ENCODE measurements around the gene MACROD2.

Gene MACROD2

DNA sequence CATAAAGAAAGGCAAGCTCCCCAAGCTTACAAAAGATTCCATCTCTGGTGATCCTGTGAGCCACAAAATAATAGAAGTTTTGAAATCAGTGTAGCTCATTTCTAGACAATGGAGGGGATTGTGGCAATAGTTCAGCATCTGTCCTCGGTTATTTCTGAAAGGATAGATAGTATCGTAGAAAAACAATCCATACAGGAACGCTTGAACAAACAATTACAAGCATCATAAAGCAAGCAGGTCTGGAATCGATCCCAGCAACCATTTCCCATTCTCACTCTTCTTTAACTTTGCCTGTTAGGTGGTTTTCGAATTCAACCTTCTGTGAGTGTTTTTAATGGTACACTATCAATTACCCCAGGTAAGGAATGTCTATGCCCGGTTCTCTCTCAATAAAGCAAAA, 1646.8 kb downstream of the MACROD2 start:
- Histone ChIP-seq H3K36me3 (ENCODE audit: low read length) (no peaks in the 10 kb centered on the region), H3K4me2 (ENCODE audit: low read depth, low read length, poor library complexity, severe bottlenecking) (no peak overlapping the region), H3K79me2 (ENCODE audit: insufficient read depth, low read length) (no peaks in the 10 kb centered on the region), H2AFZ (ENCODE audit: low read depth, low read length, severe bottlenecking) (no peak overlapping the region), H3F3A (ENCODE audit: insufficient read depth) (no peaks in the 10 kb centered on the region), H3K9me3 (ENCODE audit: insufficient read depth, low read length) (no peaks in the 10 kb centered on the region), H3K27me3 (ENCODE audit: low read length) (no peaks in the 10 kb centered on the region), H3K9ac (ENCODE audit: low read length) (no peak overlapping the region), H3K4me3 (ENCODE audit: insufficient read depth, low read length, poor library complexity, severe bottlenecking) (no peak overlapping the region), H4K20me1 (ENCODE audit: low read depth, low read length) (no peaks in the 10 kb centered on the region), H3K27ac (ENCODE audit: low read depth, low read length) (no peak overlapping the region), H3K9me2 (replicated peaks; ENCODE audit: insufficient read depth, low read length) (no peaks in the 10 kb centered on the region)
- no peak for TF ChIP-seq EZH2phosphoT487 (conservative IDR thresholded peaks at IDR 0.05; ENCODE audit: low read length)
- TF ChIP-seq, protein P1, sequence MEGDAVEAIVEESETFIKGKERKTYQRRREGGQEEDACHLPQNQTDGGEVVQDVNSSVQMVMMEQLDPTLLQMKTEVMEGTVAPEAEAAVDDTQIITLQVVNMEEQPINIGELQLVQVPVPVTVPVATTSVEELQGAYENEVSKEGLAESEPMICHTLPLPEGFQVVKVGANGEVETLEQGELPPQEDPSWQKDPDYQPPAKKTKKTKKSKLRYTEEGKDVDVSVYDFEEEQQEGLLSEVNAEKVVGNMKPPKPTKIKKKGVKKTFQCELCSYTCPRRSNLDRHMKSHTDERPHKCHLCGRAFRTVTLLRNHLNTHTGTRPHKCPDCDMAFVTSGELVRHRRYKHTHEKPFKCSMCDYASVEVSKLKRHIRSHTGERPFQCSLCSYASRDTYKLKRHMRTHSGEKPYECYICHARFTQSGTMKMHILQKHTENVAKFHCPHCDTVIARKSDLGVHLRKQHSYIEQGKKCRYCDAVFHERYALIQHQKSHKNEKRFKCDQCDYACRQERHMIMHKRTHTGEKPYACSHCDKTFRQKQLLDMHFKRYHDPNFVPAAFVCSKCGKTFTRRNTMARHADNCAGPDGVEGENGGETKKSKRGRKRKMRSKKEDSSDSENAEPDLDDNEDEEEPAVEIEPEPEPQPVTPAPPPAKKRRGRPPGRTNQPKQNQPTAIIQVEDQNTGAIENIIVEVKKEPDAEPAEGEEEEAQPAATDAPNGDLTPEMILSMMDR (IDR thresholded peaks at IDR 0.05; ENCODE audit: insufficient read depth, low read length, poor library complexity, severe bottlenecking), result no peak

DNA sequence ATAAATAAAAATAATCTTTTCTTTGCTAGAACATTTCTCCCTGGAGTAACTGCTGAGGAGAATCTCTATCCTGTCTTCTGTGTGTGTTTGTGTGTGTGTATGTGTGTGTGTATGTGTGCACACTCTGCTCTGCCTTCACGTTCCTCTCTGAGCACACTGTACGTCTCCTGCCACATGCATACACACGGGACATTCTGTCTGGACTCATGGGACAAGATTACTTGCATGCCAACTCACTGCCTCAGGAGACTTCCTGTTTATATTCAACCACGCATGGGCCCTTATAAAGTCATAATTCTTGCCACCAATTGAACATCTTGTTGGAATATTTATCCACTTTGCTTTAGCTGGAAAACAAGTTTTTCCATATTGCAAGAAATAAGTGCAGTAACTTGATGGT, 1647.4 kb downstream of the MACROD2 start:
- no peak overlapping the region for H3K4me2 ChIP-seq (ENCODE audit: low read depth, low read length, poor library complexity, severe bottlenecking)

DNA sequence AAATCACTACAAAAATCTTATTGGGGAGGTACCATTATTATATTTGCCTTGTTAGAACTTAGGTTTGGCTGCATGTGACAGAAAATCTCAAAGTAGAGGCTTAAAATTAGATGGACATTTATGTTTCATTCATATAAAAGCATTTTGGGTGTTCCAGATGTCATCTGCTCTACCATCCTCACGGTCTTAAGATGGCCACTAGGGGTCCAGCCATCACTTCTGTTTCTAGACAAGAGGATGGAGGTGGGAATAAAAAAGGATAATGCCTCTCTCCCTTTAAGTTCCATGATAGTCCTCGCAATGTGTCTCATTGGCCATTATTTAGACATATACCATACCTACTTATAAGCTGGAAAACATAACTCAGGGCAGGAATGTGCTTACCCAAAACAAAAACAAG, 1648.4 kb downstream of the MACROD2 start:
- no peaks in the 10 kb centered on the region for H3K9me3 ChIP-seq (ENCODE audit: insufficient read depth, low read length)
- H3K27ac ChIP-seq (ENCODE audit: low read depth, low read length), result no peak overlapping the region
- H3K27me3 ChIP-seq (ENCODE audit: low read length), result no peaks in the 10 kb centered on the region

More for the DNA sequence above, 1647.4 kb downstream of the MACROD2 start:
- H3K4me3 ChIP-seq (ENCODE audit: insufficient read depth, low read length, poor library complexity, severe bottlenecking), result no peak overlapping the region
- H3K27ac ChIP-seq (ENCODE audit: low read depth, low read length), result no peak overlapping the region
- no peaks in the 10 kb centered on the region for H3K79me2 ChIP-seq (ENCODE audit: insufficient read depth, low read length)
- H3K36me3 ChIP-seq (ENCODE audit: low read length), result no peaks in the 10 kb centered on the region
- no peaks in the 10 kb centered on the region for H3K9me2 ChIP-seq (replicated peaks; ENCODE audit: insufficient read depth, low read length)
- H3K9me3 ChIP-seq (ENCODE audit: insufficient read depth, low read length), result no peaks in the 10 kb centered on the region
- H3K9ac ChIP-seq (ENCODE audit: low read length), result no peak overlapping the region
- H3K27me3 ChIP-seq (ENCODE audit: low read length), result no peaks in the 10 kb centered on the region
- H2AFZ ChIP-seq (ENCODE audit: low read depth, low read length, severe bottlenecking), result no peak overlapping the region
- H4K20me1 ChIP-seq (ENCODE audit: low read depth, low read length), result no peaks in the 10 kb centered on the region
- no peaks in the 10 kb centered on the region for H3F3A ChIP-seq (ENCODE audit: insufficient read depth)
- TF ChIP-seq, protein P1 (IDR thresholded peaks at IDR 0.05; ENCODE audit: insufficient read depth, low read length, poor library complexity, severe bottlenecking), result no peak
- no peak for TF ChIP-seq EZH2phosphoT487 (conservative IDR thresholded peaks at IDR 0.05; ENCODE audit: low read length)

More for the DNA sequence above, 1648.4 kb downstream of the MACROD2 start:
- no peaks in the 10 kb centered on the region for H3K9me2 ChIP-seq (replicated peaks; ENCODE audit: insufficient read depth, low read length)
- H3K79me2 ChIP-seq (ENCODE audit: insufficient read depth, low read length), result no peaks in the 10 kb centered on the region
- no peak overlapping the region for H3K4me2 ChIP-seq (ENCODE audit: low read depth, low read length, poor library complexity, severe bottlenecking)
- no peak overlapping the region for H3K4me3 ChIP-seq (ENCODE audit: insufficient read depth, low read length, poor library complexity, severe bottlenecking)
- H3F3A ChIP-seq (ENCODE audit: insufficient read depth), result no peaks in the 10 kb centered on the region
- H2AFZ ChIP-seq (ENCODE audit: low read depth, low read length, severe bottlenecking), result no peak overlapping the region
- H4K20me1 ChIP-seq (ENCODE audit: low read depth, low read length), result no peaks in the 10 kb centered on the region
- no peak overlapping the region for H3K9ac ChIP-seq (ENCODE audit: low read length)
- H3K36me3 ChIP-seq (ENCODE audit: low read length), result no peaks in the 10 kb centered on the region
- no peak for TF ChIP-seq EZH2phosphoT487 (conservative IDR thresholded peaks at IDR 0.05; ENCODE audit: low read length)
- TF ChIP-seq, protein P1 (IDR thresholded peaks at IDR 0.05; ENCODE audit: insufficient read depth, low read length, poor library complexity, severe bottlenecking), result no peak
